B cell (primary cell): ENCODE data around the gene OPA1. TPM values are rescaled to one million over a fixed set of nuclear protein-coding genes. Genes with fewer than 3 reads are reported as not detected.
A peak's percentile ranks its signal among the peaks of the same experiment; 100 is the strongest.

Source experiments
- ATAC-seq: fragments of 200-7000 bp; cut with Tn5 transposase; one replicate; pipeline ENCODE4 v1.10.0; 2021; ENCODE audit warnings: low read depth, mild to moderate bottlenecking, moderate number of reproducible peaks, moderate library complexity
- CTCF ChIA-PET: fragments of 350-600 bp; sonication (Branson Sonifier 250); formaldehyde crosslinking; loops from one replicate; lab custom pipeline; 2021; ENCODE audit warnings: antibody characterized with exemption, inconsistent platforms; lab: Charles Lee
- POLR2A ChIA-PET: fragments of 350-600 bp; sonication (Branson Sonifier 250); formaldehyde crosslinking; loops from one replicate; lab custom pipeline; 2021; ENCODE audit warnings: antibody characterized with exemption; lab: Charles Lee
- DNase-seq: peaks from one replicate; pipeline ENCODE4 v3.0.0; 2013
- H2AFZ ChIP-seq: 2 replicates; pipeline ENCODE4 v1.6.1; 2012; ENCODE audit warnings: mild to moderate bottlenecking, low read depth, low read length; ENCODE audit not compliant: insufficient read depth, poor library complexity, severe bottlenecking
- H3K27ac ChIP-seq, 2 donors: 1 replicate in 1 of 2; 2 replicates in 1 of 2; pipeline ENCODE4 v1.5.1; 2012 to 2013; ENCODE audit warnings: low read length in 2 of 2, mild to moderate bottlenecking in 2 of 2, moderate library complexity in 1 of 2
- H3K27me3 ChIP-seq, 4 experiments: fragments of 200-600 bp in 1 of 4; sonication (generic) in 1 of 4; replicated peaks in 1 of 4; 1 replicate in 2 of 4; 2 replicates in 2 of 4; pipeline versions ENCODE4 v1.6.1 to v1.7.0; 2013 to 2016; ENCODE audit warnings: low read length in 3 of 4, mild to moderate bottlenecking in 2 of 4, mixed read lengths in 1 of 4, moderate library complexity in 1 of 4; ENCODE audit not compliant: insufficient read depth in 4 of 4, control insufficient read depth in 3 of 4; ENCODE audit errors: control extremely low read depth in 1 of 4
- H3K36me3 ChIP-seq, 2 experiments: replicated peaks in 1 of 2; 1 replicate in 1 of 2; 2 replicates in 1 of 2; pipeline versions ENCODE4 v1.6.1 to v1.7.1; 2013; ENCODE audit warnings: low read length in 1 of 2; ENCODE audit not compliant: insufficient read depth in 2 of 2, control insufficient read depth in 1 of 2; ENCODE audit errors: control extremely low read depth in 1 of 2, extremely low read depth in 1 of 2
- H3K4me1 ChIP-seq, 2 donors: fragments of 200-600 bp in 1 of 2; sonication (generic) in 1 of 2; 1 replicate in 1 of 2; 2 replicates in 1 of 2; pipeline versions ENCODE4 v1.5.1 to v1.6.1; 2013 to 2017; ENCODE audit warnings: low read length in 2 of 2; ENCODE audit not compliant: control insufficient read depth in 2 of 2, insufficient read depth in 2 of 2
- H3K4me2 ChIP-seq: replicated peaks from 2 replicates; pipeline ENCODE3; 2012; ENCODE audit warnings: mild to moderate bottlenecking, low read depth, low read length; ENCODE audit not compliant: poor library complexity, severe bottlenecking
- H3K4me3 ChIP-seq, 5 experiments: fragments of 200-600 bp in 1 of 5; sonication (generic) in 1 of 5; 1 replicate in 3 of 5; 2 replicates in 2 of 5; pipeline versions ENCODE4 v1.5.1 to v1.7.0; 2011 to 2016; ENCODE audit warnings: low read length in 4 of 5, mild to moderate bottlenecking in 4 of 5, low read depth in 2 of 5, control low read depth in 1 of 5, moderate library complexity in 1 of 5; ENCODE audit not compliant: insufficient read depth in 1 of 5; ENCODE audit errors: control extremely low read depth in 1 of 5, extremely low read depth in 1 of 5
- H3K79me2 ChIP-seq: fragments of 200-600 bp; sonication (generic); one replicate; pipeline ENCODE4 v1.6.0; 2016; ENCODE audit warnings: low read length; ENCODE audit not compliant: control insufficient read depth, insufficient read depth
- H3K9ac ChIP-seq: fragments of 200-600 bp; sonication (generic); 2 replicates; pipeline ENCODE4 v1.6.1; 2017; ENCODE audit warnings: mild to moderate bottlenecking, low read length, moderate library complexity
- H3K9me3 ChIP-seq, 3 donors: one replicate each; pipeline versions ENCODE4 v1.6.1 to v1.7.1; 2013; ENCODE audit warnings: low read length in 2 of 3; ENCODE audit not compliant: control insufficient read depth in 2 of 3, insufficient read depth in 1 of 3; ENCODE audit errors: control extremely low read depth in 1 of 3
- H4K20me1 ChIP-seq: 2 replicates; pipeline ENCODE4 v1.6.0; 2012; ENCODE audit warnings: mild to moderate bottlenecking, low read length; ENCODE audit not compliant: insufficient read depth, control insufficient read depth, poor library complexity, severe bottlenecking
- H3K27ac Mint-ChIP-seq: one replicate; pipeline ENCODE4 v1.8.0; 2021; ENCODE audit warnings: mixed read lengths
- H3K27me3 Mint-ChIP-seq: one replicate; pipeline ENCODE4 v1.8.0; 2021; ENCODE audit warnings: mixed read lengths
- H3K4me1 Mint-ChIP-seq: one replicate; pipeline ENCODE4 v1.8.0; 2021; ENCODE audit warnings: mixed read lengths
- H3K4me3 Mint-ChIP-seq: one replicate; pipeline ENCODE4 v1.8.0; 2021; ENCODE audit warnings: mixed read lengths
- H3K9me3 Mint-ChIP-seq: one replicate; pipeline ENCODE4 v1.8.0; 2022; ENCODE audit warnings: mixed read lengths; ENCODE audit not compliant: insufficient read depth
- EZH2 ChIP-seq: IDR thresholded peaks from 2 replicates; pipeline ENCODE4 v1.6.1; 2012; ENCODE audit warnings: borderline replicate concordance, low read depth, mild to moderate bottlenecking, moderate library complexity, low read length; ENCODE audit not compliant: insufficient read depth, poor library complexity, severe bottlenecking
- WGBS: methylation state at CpG from one replicate; pipeline ENCODE4 v1.1.5; 2013; ENCODE audit warnings: missing lambda C conversion rate; ENCODE audit not compliant: insufficient coverage; 5-methylcytosine and 5-hydroxymethylcytosine counted together
- intact Hi-C: fragments of 100-400 bp; cut with micrococcal nuclease; formaldehyde crosslinking; loops from one replicate; pipeline ENCODE4 v1.10.0; 2022
- polyA plus RNA-seq: library from polyadenylated mRNA; depleted of rRNA; stranded (reverse); fragments of >200 nt; gene quantifications from 2 replicates; pipeline ENCODE4 v1.2.3, GENCODE V29; 2012
- total RNA-seq, 2 donors: library from RNA; stranded (reverse); fragments of 120-200 nt in 1 of 2; gene quantifications; 1 replicate in 1 of 2; 2 replicates in 1 of 2; pipeline versions ENCODE4 v1.2.3 to v1.2.4, GENCODE V29; 2013 to 2022
- TF ChIP-seq, protein P1 (sequence below): fragments of 200-600 bp; IDR thresholded peaks from one replicate; pipeline ENCODE4 v1.8.0; 2022; ENCODE audit warnings: antibody characterized with exemption, mild to moderate bottlenecking

Gene OPA1
- total and polyA plus RNA-seq, 2 donors (not counting 1 experiment from before 2014, with no cell fraction given): 9.1 to 62.8 TPM

DNA sequence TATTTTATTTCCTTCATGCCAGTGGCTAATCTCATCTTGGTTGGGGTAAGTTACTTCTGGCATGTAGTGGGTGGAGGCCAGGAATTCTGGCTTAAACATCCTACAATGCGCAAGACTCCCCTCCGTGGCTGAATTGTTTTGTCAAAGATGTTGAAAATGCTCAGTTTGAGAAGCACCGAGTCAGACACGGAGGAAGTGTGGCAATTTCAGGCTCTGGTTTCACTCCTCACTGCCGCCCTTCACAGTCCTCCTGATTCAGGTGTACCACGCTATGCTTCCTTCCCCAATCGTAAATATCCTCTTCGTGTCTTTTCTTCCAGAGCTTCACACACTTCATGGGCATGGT is 150.7 kb downstream of the OPA1 start:
- TF ChIP-seq, protein P1, sequence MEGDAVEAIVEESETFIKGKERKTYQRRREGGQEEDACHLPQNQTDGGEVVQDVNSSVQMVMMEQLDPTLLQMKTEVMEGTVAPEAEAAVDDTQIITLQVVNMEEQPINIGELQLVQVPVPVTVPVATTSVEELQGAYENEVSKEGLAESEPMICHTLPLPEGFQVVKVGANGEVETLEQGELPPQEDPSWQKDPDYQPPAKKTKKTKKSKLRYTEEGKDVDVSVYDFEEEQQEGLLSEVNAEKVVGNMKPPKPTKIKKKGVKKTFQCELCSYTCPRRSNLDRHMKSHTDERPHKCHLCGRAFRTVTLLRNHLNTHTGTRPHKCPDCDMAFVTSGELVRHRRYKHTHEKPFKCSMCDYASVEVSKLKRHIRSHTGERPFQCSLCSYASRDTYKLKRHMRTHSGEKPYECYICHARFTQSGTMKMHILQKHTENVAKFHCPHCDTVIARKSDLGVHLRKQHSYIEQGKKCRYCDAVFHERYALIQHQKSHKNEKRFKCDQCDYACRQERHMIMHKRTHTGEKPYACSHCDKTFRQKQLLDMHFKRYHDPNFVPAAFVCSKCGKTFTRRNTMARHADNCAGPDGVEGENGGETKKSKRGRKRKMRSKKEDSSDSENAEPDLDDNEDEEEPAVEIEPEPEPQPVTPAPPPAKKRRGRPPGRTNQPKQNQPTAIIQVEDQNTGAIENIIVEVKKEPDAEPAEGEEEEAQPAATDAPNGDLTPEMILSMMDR: no peak
- no peak for TF ChIP-seq EZH2
- H3K9me3 ChIP-seq: no peaks in the 10 kb centered on the region
- H3K27me3 Mint-ChIP-seq: no peaks in the 10 kb centered on the region
- no peaks in the 10 kb centered on the region for H3K9me3 Mint-ChIP-seq
- peak overlapping the region; percentile 37 for H3K4me2 ChIP-seq
- peaks cover 0 to 2% (median 0%) of the 10 kb centered on the region in 4 experiments for H3K27me3 ChIP-seq
- POLR2A ChIA-PET: no interaction called here
- H3K27ac ChIP-seq: peak overlapping the region; percentile 16 to 75
- peak overlapping the region; percentile 48 for H3K27ac Mint-ChIP-seq
- DNase-seq: peak; percentile 63
- ATAC-seq: peak; percentile 45
- H3K9ac ChIP-seq: peak overlapping the region; percentile 1
- H3K36me3 ChIP-seq: no peaks in the 10 kb centered on the region
- H3K79me2 ChIP-seq: no peaks in the 10 kb centered on the region
- H3K4me3 Mint-ChIP-seq: peak overlapping the region; percentile 56
- 20% methylated on average over 5 of the region's 8 CpGs for WGBS
- H2AFZ ChIP-seq: peak overlapping the region; percentile 4
- H3K4me1 ChIP-seq: peaks cover 19 to 26% of the 10 kb centered on the region in 2 donors
- CTCF ChIA-PET: no interaction called here
- H4K20me1 ChIP-seq: no peaks in the 10 kb centered on the region
- H3K4me3 ChIP-seq: no peak overlapping the region
- intact Hi-C loops: loop anchor here (10.0 kb wide), 1 partner anchor 49 kb away; no protein-coding TSS in a partner anchor
- peaks cover 24% of the 10 kb centered on the region for H3K4me1 Mint-ChIP-seq

DNA sequence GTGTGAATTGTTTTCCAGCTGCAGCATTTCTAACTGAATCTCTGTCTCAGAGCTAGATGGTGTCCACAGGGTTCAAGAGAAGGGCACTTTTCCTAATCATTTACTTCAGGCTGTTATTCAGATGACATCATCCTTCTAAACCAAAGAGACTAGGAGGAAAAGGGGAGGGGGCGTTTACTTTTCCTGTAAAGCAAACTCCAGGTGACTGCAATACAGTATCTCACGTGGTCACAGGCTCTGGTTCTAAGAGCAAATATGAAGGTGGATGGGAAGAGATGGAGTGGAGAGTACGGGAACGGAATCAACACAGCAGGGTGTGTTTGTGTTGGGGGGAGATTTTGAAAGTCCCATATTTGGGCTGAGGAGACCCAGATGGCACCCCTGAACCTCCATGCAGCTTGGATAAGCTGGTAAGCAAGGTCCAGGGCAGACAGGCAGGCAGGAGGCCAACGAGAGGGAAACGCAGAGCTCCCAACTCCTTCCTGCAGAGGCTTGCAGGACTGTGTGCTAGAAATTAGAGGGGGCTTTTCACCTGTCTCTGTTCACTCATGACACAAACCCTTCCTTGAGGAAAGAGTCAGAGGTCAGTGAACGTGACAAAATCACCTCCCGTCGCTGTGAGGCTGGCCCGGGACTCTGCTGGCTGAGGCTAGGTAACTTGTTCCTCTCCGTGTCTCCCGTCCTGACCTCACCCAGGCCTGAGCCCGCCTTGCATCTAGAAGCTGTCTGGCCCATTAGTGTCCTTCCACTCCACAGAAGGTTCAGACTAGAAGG is 151.2 kb downstream of the OPA1 start:
- Histone ChIP-seq H3K79me2 (no peaks in the 10 kb centered on the region), H3K27me3 (peaks cover 0 to 2% (median 0%) of the 10 kb centered on the region in 4 experiments), H3K27ac (peak overlapping the region in 1 of 2 donors; percentile 75), H2AFZ (peak overlapping the region; percentile 4), H3K4me3 (no peak overlapping the region), H3K9me3 (peaks cover 0 to 3% (median 0%) of the 10 kb centered on the region in 3 donors), H3K9ac (peak overlapping the region; percentile 1), H3K4me2 (peak overlapping the region; percentile 37), H3K36me3 (no peaks in the 10 kb centered on the region), H3K4me1 (peaks cover 19 to 26% of the 10 kb centered on the region in 2 donors), H4K20me1 (no peaks in the 10 kb centered on the region)
- no peaks in the 10 kb centered on the region for H3K27me3 Mint-ChIP-seq
- no peaks in the 10 kb centered on the region for H3K9me3 Mint-ChIP-seq
- H3K27ac Mint-ChIP-seq: peak overlapping the region; percentile 71
- CTCF ChIA-PET: interaction anchor here (1.0 kb wide), 1 partner anchor 78 kb away, joined by 4 read pairs; no protein-coding TSS in a partner anchor
- peaks cover 24% of the 10 kb centered on the region for H3K4me1 Mint-ChIP-seq
- ATAC-seq (no peak), DNase-seq (no peak)
- peak overlapping the region; percentile 56 for H3K4me3 Mint-ChIP-seq
- POLR2A ChIA-PET: no interaction called here
- no peak for TF ChIP-seq EZH2
- TF ChIP-seq, protein P1: no peak
- WGBS: 79% methylated on average over 13 of the region's 13 CpGs
- intact Hi-C loops: loop anchor here (10.0 kb wide), 1 partner anchor 49 kb away; no protein-coding TSS in a partner anchor
